Panc1 (cell line): ENCODE measurements around the gene LDLRAD4. TPM values are rescaled to one million over a fixed set of nuclear protein-coding genes. Genes with fewer than 3 reads are reported as not detected.

Source experiments
- ATAC-seq: fragments of 200-7000 bp; cut with Tn5 transposase; 2 replicates; pipeline ENCODE4 v1.9.1; 2020; ENCODE audit warnings: mild to moderate bottlenecking, moderate library complexity
- BruUV-seq: library from RNA; stranded (reverse); fragments of 400-500 nt; replicated peaks from 2 replicates; lab custom pipeline; 2021; lab: Mats Ljungman, UMichigan
- CTCF ChIA-PET: fragments of 300-600 bp; sonication (Branson Sonifier 250); formaldehyde crosslinking; loops from one replicate; lab custom pipeline; 2022; ENCODE audit warnings: antibody characterized with exemption; lab: Charles Lee
- POLR2A ChIA-PET: fragments of 300-600 bp; sonication (Branson Sonifier 250); formaldehyde crosslinking; loops from one replicate; lab custom pipeline; 2022; ENCODE audit warnings: antibody characterized with exemption; lab: Charles Lee
- DNase-seq: peaks from one replicate; pipeline ENCODE4 v3.0.0-alpha.2; 2010; ENCODE audit warnings: low read depth, low spot score
- H3K27ac ChIP-seq: 2 replicates; pipeline ENCODE4 v1.5.1; 2011; ENCODE audit warnings: mild to moderate bottlenecking, low read length, inconsistent platforms
- H3K27me3 ChIP-seq: fragments of 200-500 bp; sonication (Bioruptor generic); 2 replicates; pipeline ENCODE4 v1.6.0; 2014; ENCODE audit warnings: low read length, inconsistent platforms; ENCODE audit not compliant: control insufficient read depth, insufficient read depth
- H3K36me3 ChIP-seq: fragments of 200-500 bp; sonication (Bioruptor generic); 2 replicates; pipeline ENCODE4 v1.5.1; 2014; ENCODE audit warnings: inconsistent platforms, mild to moderate bottlenecking, low read length, moderate library complexity; ENCODE audit not compliant: control insufficient read depth, insufficient read depth
- H3K4me1 ChIP-seq: 2 replicates; pipeline ENCODE4 v1.5.1; 2011; ENCODE audit warnings: inconsistent platforms, mild to moderate bottlenecking, low read length, moderate library complexity; ENCODE audit not compliant: control insufficient read depth, insufficient read depth
- H3K4me3 ChIP-seq, 2 experiments: 2 replicates each; pipeline ENCODE4 v1.5.1; 2011 to 2012; ENCODE audit warnings: low read depth in 2 of 2, low read length in 2 of 2, mild to moderate bottlenecking in 2 of 2, inconsistent platforms in 1 of 2, moderate library complexity in 1 of 2
- H3K9me3 ChIP-seq: fragments of 200-500 bp; sonication (Bioruptor generic); 2 replicates; pipeline ENCODE4 v1.5.1; 2014; ENCODE audit warnings: low read depth, mild to moderate bottlenecking, inconsistent platforms, low read length, moderate library complexity; ENCODE audit not compliant: control insufficient read depth, insufficient read depth
- POLR2AphosphoS5 ChIP-seq: IDR thresholded peaks from 2 replicates; pipeline ENCODE4 v1.6.1; 2012; ENCODE audit warnings: mild to moderate bottlenecking, low read depth, low read length, moderate library complexity
- SIN3A ChIP-seq: IDR thresholded peaks from 2 replicates; pipeline ENCODE4 v1.6.1; 2012; ENCODE audit warnings: low read depth, mild to moderate bottlenecking, low read length, moderate library complexity, borderline replicate concordance; ENCODE audit not compliant: insufficient read depth
- TCF7L2 ChIP-seq: IDR thresholded peaks from 2 replicates; pipeline ENCODE4 v1.6.1; 2011; ENCODE audit warnings: mild to moderate bottlenecking, low read depth, low read length, inconsistent platforms
- in situ Hi-C: cut with HindIII; loops from 2 replicates; pipeline ENCODE4 v1.10.0; 2016; ENCODE audit warnings: low sequenced_read_pairs, low pct_unique_long_range_greater_than_20kb
- intact Hi-C: fragments of 100-400 bp; cut with micrococcal nuclease; formaldehyde crosslinking; loops from one replicate; pipeline ENCODE4 v1.10.0; 2022; ENCODE audit not compliant: unreplicated experiment
- total RNA-seq: library from RNA; stranded (reverse); gene quantifications from one replicate; pipeline ENCODE4 v1.2.1, GENCODE V29; 2021; ENCODE audit not compliant: unreplicated experiment
- TF ChIP-seq, protein P1 (sequence below): fragments of 450-650 bp; IDR thresholded peaks from 2 replicates; pipeline ENCODE4 v1.5.1; 2017; ENCODE audit warnings: mild to moderate bottlenecking
- TF ChIP-seq, protein P2 (sequence below), 2 experiments: IDR thresholded peaks; 2 replicates each; pipeline ENCODE4 v1.6.1; 2011 to 2012; ENCODE audit warnings: low read depth in 2 of 2, control low read depth in 1 of 2, low read length in 1 of 2, mild to moderate bottlenecking in 1 of 2, moderate library complexity in 1 of 2; ENCODE audit not compliant: insufficient read depth in 1 of 2

LDLRAD4 gene
- total RNA-seq, 1 experiment from 2014 or later = 0.28 TPM

DNA sequence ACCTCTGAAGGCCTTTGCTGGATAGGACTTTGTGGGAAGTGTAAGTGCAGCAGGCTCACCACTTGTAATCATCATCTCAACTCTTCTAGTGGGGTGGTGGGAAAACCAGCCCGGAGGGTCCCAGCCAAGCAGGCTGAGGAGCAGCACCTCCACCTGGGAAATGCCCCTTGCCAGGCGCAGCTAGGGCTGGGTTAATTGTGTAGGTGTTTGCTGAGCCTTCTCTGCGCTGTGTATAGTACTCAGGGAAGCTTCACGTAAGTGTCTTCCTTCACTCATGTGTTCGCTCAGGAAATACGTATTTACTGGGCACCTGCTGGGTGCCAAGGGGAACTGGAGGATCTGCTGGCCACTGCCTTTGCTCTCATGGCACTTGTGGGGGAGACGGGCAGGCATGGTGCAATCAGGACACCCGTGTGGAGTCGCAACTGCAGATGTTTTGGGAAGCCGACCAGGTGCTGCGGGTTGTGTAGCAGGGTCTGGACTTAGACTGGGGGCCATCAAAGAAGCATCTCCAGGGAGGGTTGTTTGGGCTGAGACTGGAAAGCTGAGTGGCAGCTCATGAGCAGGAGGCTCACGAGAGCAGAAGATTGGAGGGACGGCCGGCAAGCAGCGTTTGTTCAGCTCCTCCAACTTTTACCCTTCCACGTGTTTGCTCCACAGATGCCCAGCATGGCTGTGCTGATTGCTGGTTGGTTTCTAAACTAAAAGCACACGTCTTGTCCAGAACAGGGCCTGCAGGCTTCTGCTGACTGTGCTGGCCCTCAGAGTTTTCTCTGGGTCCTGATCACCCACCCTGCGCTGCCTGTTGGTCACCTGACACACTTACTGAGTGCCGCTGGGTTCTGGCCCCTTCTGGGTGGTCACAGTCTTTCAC lies 164.6 kb downstream of the LDLRAD4 start:
- no peak overlapping the region for H3K4me3 ChIP-seq
- peaks cover 2% of the 10 kb centered on the region; the same call in 1 of the 2 replicates for H3K27me3 ChIP-seq
- POLR2A ChIA-PET = no interaction called here
- H3K9me3 ChIP-seq = no peaks in the 10 kb centered on the region
- intact Hi-C loops (no loop called here), in situ Hi-C loops (no loop called here)
- CTCF ChIA-PET = no interaction called here
- no peak overlapping the region for H3K27ac ChIP-seq
- no peaks in the 10 kb centered on the region for H3K36me3 ChIP-seq
- DNase-seq = no peak
- ATAC-seq = no peak
- no peaks in the 10 kb centered on the region for H3K4me1 ChIP-seq
- no TSS peak for BruUV-seq
- TF ChIP-seq, protein P1, sequence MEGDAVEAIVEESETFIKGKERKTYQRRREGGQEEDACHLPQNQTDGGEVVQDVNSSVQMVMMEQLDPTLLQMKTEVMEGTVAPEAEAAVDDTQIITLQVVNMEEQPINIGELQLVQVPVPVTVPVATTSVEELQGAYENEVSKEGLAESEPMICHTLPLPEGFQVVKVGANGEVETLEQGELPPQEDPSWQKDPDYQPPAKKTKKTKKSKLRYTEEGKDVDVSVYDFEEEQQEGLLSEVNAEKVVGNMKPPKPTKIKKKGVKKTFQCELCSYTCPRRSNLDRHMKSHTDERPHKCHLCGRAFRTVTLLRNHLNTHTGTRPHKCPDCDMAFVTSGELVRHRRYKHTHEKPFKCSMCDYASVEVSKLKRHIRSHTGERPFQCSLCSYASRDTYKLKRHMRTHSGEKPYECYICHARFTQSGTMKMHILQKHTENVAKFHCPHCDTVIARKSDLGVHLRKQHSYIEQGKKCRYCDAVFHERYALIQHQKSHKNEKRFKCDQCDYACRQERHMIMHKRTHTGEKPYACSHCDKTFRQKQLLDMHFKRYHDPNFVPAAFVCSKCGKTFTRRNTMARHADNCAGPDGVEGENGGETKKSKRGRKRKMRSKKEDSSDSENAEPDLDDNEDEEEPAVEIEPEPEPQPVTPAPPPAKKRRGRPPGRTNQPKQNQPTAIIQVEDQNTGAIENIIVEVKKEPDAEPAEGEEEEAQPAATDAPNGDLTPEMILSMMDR = no peak
- TF ChIP-seq TCF7L2 = no peak
- no peak for TF ChIP-seq SIN3A
- TF ChIP-seq, protein P2, sequence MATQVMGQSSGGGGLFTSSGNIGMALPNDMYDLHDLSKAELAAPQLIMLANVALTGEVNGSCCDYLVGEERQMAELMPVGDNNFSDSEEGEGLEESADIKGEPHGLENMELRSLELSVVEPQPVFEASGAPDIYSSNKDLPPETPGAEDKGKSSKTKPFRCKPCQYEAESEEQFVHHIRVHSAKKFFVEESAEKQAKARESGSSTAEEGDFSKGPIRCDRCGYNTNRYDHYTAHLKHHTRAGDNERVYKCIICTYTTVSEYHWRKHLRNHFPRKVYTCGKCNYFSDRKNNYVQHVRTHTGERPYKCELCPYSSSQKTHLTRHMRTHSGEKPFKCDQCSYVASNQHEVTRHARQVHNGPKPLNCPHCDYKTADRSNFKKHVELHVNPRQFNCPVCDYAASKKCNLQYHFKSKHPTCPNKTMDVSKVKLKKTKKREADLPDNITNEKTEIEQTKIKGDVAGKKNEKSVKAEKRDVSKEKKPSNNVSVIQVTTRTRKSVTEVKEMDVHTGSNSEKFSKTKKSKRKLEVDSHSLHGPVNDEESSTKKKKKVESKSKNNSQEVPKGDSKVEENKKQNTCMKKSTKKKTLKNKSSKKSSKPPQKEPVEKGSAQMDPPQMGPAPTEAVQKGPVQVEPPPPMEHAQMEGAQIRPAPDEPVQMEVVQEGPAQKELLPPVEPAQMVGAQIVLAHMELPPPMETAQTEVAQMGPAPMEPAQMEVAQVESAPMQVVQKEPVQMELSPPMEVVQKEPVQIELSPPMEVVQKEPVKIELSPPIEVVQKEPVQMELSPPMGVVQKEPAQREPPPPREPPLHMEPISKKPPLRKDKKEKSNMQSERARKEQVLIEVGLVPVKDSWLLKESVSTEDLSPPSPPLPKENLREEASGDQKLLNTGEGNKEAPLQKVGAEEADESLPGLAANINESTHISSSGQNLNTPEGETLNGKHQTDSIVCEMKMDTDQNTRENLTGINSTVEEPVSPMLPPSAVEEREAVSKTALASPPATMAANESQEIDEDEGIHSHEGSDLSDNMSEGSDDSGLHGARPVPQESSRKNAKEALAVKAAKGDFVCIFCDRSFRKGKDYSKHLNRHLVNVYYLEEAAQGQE (IDR thresholded peaks at IDR 0.05; ENCODE audit: insufficient read depth in 1 of 2, low read depth in 2 of 2, low read length in 1 of 2) = no peak
- no peak for TF ChIP-seq POLR2AphosphoS5

DNA sequence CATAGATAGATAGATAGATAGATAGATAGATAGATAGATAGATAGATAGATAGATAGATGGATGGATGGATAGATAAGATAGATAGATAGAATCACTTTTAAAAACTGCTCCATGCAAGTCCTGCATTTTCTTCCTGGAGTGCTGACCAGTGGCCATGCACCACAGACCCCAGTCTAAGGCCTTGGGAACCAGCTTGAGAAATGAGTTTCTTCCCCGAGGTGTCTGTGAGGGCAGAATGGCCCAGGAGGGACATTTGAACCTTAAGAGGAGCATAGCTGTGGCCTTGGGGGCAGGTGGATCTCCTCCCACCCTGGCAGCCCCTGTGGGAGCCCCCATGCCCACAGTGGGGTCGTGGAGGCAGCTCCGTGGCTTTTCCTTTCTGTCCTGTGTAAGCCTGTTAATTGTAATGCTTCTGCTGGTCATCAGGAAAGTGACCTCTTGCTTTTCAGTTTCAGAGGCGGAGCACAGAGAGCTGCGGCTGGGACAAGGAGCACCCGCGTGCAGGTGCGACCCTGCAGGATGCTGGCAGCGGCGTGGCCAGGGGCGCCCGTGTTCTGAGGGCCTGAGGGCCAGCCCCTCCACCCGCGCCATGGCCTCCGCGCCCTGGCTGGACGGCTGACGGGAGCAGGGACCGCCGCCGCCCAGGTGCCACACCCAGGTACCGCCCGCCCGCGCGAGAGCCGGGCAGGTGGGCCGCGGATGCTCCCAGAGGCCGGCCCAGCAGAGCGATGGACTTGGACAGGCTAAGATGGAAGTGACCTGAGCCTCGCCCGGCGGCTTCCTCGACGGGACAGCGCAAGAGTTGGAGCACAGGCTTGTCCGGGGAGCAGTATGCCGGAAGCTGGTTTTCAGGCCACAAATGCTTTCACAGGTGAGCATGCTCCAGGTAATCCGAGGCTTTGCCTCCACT lies 168.6 kb downstream of the LDLRAD4 start:
- no peak overlapping the region for H3K4me3 ChIP-seq
- POLR2A ChIA-PET = no interaction called here
- H3K9me3 ChIP-seq = no peaks in the 10 kb centered on the region
- no peak for TF ChIP-seq TCF7L2
- no TSS peak for BruUV-seq
- CTCF ChIA-PET = no interaction called here
- peaks cover 5% of the 10 kb centered on the region; the same call in 1 of the 2 replicates for H3K27me3 ChIP-seq
- H3K4me1 ChIP-seq = no peaks in the 10 kb centered on the region
- DNase-seq = no peak
- no peaks in the 10 kb centered on the region for H3K36me3 ChIP-seq
- in situ Hi-C loops = no loop called here
- no peak for ATAC-seq
- intact Hi-C loops = no loop called here
- no peak overlapping the region for H3K27ac ChIP-seq
